ENCODE data around the gene KCNIP2. TPM values are rescaled to one million over a fixed set of nuclear protein-coding genes. Genes with fewer than 3 reads are reported as not detected.

The KCNIP2 gene
- total and polyA plus RNA-seq, 2 of the 4 experiments (the other 2 are of a cell fraction): under 0.01 to 0.87 TPM

- H4K91ac ChIP-seq (ENCODE audit: insufficient read depth, low read depth, low read length): no peak overlapping the region
- H3K9ac ChIP-seq (ENCODE audit: low read depth, low read length): no peak overlapping the region
- peaks cover 8% of the 10 kb centered on the region for H4K20me1 ChIP-seq (ENCODE audit: insufficient read depth, low read length)
- H2BK5ac ChIP-seq (ENCODE audit: low read depth, low read length, poor library complexity, severe bottlenecking): no peak overlapping the region
- no peak overlapping the region for H3K27ac ChIP-seq (ENCODE audit: insufficient read depth, low read length)
- H3K4ac ChIP-seq (ENCODE audit: low read depth, low read length): 0 out of 2 replicates have a peak overlapping the region, but pooled peaks have one; percentile 83
- H3K56ac ChIP-seq (ENCODE audit: extremely low read depth, insufficient read depth, low read length): no peak overlapping the region
- H2BK15ac ChIP-seq (ENCODE audit: low read depth, low read length): no peak overlapping the region
- H2BK20ac ChIP-seq (ENCODE audit: low read depth, low read length): no peak overlapping the region; the same call in 1 of the 2 replicates
- CTCF ChIA-PET: no interaction called here
- no peak overlapping the region for H3K18ac ChIP-seq (ENCODE audit: low read depth, low read length)
- 60% methylated on average over 1 of the region's 31 CpGs; no CpG with 5 or more reads in 1 of the 2 experiments for WGBS, 2 experiments (ENCODE audit: extremely low coverage in 2 of 2, insufficient read length in 1 of 2)
- H2AK5ac ChIP-seq (ENCODE audit: low read depth, low read length): peak overlapping the region; percentile 51; the same call in 1 of the 2 replicates
- no peaks in the 10 kb centered on the region for H3K27me3 ChIP-seq (ENCODE audit: control insufficient read depth, insufficient read depth, low read length)
- no TSS peak for BruUV-seq (replicated peaks)
- peak overlapping the region; percentile 26 to 91; a peak in 2 of 4 replicates for H4K8ac ChIP-seq (ENCODE audit: low read depth in 2 of 2, low read length in 2 of 2)
- H3K14ac ChIP-seq (replicated peaks; ENCODE audit: low read depth, low read length): no peak overlapping the region
- H3K4me3 ChIP-seq (ENCODE audit: insufficient read depth, low read depth, low read length): no peak overlapping the region
- peaks cover 0 to 25% of the 10 kb centered on the region in 2 experiments; a peak in 2 of 4 replicates for H3K79me1 ChIP-seq (ENCODE audit: low read depth in 1 of 2, low read length in 2 of 2)
- H3K9me3 ChIP-seq (ENCODE audit: control insufficient read depth, insufficient read depth, low read length): no peaks in the 10 kb centered on the region
- ATAC-seq (ENCODE audit: low read depth) (no peak), DNase-seq (no peak)
- peak overlapping the region; percentile 100 for H2AFZ ChIP-seq (replicated peaks; ENCODE audit: low read length, poor library complexity)
- H4K5ac ChIP-seq (ENCODE audit: low read depth, low read length): no peak overlapping the region
- H2AK9ac ChIP-seq (replicated peaks; ENCODE audit: low read depth, low read length, poor library complexity): peak overlapping the region; percentile 98
- H3K9me1 ChIP-seq (ENCODE audit: insufficient read depth, low read length): peaks cover 26% of the 10 kb centered on the region
- H3K4me1 ChIP-seq (ENCODE audit: control insufficient read depth, insufficient read depth, low read length): peaks cover 6% of the 10 kb centered on the region
- in situ Hi-C loops (cut with MboI; ENCODE audit: low sequenced_read_pairs): no loop called here
- no peak for TF ChIP-seq USF2 (IDR thresholded peaks at IDR 0.05; ENCODE audit: low read depth, low read length)
- TF ChIP-seq MAZ (IDR thresholded peaks at IDR 0.05; ENCODE audit: borderline replicate concordance, low read depth, low read length): no peak
- no peak for TF ChIP-seq RCOR1 (IDR thresholded peaks at IDR 0.05; ENCODE audit: insufficient replicate concordance, low read length)
- no peak overlapping the region for H3K23ac ChIP-seq (ENCODE audit: low read depth, low read length)
- POLR2A ChIA-PET (ENCODE audit: unreplicated experiment): no interaction called here
- H3K4me2 ChIP-seq (ENCODE audit: low read depth, low read length): no peak overlapping the region; the same call in 1 of the 2 replicates
- intact Hi-C loops (cut with micrococcal nuclease): no loop called here
- H3K36me3 ChIP-seq (ENCODE audit: control insufficient read depth, insufficient read depth, low read length): no peaks in the 10 kb centered on the region; the same call in 1 of the 2 replicates
- no peak overlapping the region for H2BK120ac ChIP-seq (ENCODE audit: low read depth, low read length)
- dilution Hi-C loops (cut with HindIII; ENCODE audit: low sequenced_read_pairs, unreplicated experiment): no loop called here
Measured at GRCh38 chr10:101829561-101830315, 13.9 kb downstream of the KCNIP2 start.

Measured in IMR-90 (cell line).